ENCODE measurements around the gene NHERF1.

DNA sequence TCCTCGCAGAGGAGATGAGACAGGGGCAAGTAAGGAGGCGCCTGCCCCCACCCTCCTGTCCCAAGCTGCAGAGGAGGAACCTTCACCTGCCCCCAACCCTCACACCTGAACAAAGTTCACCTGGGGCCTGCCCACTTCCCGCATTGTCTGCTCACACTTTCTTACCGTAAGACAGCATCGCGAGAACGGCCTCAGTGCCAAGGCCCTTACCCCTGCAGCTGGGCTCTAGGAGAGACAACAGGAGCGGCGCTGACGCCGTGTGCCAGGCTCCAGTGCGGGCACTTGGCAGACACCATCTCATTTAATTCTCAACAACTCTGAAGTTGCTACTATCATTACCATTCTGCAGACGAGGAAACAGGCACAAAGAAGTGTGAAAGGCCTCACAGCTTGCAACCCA lies 23.6 kb downstream of the NHERF1 start:
- TF ChIP-seq, protein P1, sequence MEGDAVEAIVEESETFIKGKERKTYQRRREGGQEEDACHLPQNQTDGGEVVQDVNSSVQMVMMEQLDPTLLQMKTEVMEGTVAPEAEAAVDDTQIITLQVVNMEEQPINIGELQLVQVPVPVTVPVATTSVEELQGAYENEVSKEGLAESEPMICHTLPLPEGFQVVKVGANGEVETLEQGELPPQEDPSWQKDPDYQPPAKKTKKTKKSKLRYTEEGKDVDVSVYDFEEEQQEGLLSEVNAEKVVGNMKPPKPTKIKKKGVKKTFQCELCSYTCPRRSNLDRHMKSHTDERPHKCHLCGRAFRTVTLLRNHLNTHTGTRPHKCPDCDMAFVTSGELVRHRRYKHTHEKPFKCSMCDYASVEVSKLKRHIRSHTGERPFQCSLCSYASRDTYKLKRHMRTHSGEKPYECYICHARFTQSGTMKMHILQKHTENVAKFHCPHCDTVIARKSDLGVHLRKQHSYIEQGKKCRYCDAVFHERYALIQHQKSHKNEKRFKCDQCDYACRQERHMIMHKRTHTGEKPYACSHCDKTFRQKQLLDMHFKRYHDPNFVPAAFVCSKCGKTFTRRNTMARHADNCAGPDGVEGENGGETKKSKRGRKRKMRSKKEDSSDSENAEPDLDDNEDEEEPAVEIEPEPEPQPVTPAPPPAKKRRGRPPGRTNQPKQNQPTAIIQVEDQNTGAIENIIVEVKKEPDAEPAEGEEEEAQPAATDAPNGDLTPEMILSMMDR (IDR thresholded peaks at IDR 0.05; ENCODE audit: low read length), result no peak
- TF ChIP-seq EZH2 (optimal IDR thresholded peaks at IDR 0.05; ENCODE audit: low read depth, low read length) (no peak), EZH2phosphoT487 (IDR thresholded peaks at IDR 0.05; ENCODE audit: low read length) (no peak)
